ENCODE data around the gene ZNF407. TPM values are rescaled to one million over a fixed set of nuclear protein-coding genes. Genes with fewer than 3 reads are reported as not detected.

ZNF407 gene
- total and polyA plus RNA-seq, 8 donors, result 2.1 to 49.0 (median 14.6) TPM

DNA sequence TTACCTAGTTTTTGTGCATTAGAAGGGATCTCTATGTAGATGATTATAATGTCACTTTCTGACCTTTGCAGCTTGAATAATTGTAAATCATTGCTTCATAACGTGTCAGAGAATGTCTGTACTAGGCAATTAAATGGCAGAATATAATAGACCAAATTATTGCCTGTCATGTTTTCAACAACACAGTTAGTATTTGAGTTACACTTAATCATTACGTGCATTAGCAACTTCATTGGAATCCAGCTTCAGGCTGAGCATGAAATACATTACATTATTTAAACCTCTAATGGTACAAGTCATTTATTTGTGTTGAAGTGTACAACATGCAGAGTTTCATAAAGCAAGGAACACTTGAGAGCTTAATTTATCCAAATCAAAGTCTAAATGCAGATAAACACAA, 48.0 kb downstream of the ZNF407 start:
- no peaks in the 10 kb centered on the region for H3K9me3 ChIP-seq
- H3K36me3 ChIP-seq, result peaks cover 0 to 39% (median 7%) of the 10 kb centered on the region in 4 donors
- DNase-seq, result no peak
- H3K4me1 ChIP-seq, result peaks cover 0 to 3% (median 0%) of the 10 kb centered on the region in 4 donors
- no peak overlapping the region for H3K27ac ChIP-seq
- WGBS, 5 donors, result 84 to 88% (median 86%) methylated on average over 2 of the region's 2 CpGs
- TF ChIP-seq, protein P1, sequence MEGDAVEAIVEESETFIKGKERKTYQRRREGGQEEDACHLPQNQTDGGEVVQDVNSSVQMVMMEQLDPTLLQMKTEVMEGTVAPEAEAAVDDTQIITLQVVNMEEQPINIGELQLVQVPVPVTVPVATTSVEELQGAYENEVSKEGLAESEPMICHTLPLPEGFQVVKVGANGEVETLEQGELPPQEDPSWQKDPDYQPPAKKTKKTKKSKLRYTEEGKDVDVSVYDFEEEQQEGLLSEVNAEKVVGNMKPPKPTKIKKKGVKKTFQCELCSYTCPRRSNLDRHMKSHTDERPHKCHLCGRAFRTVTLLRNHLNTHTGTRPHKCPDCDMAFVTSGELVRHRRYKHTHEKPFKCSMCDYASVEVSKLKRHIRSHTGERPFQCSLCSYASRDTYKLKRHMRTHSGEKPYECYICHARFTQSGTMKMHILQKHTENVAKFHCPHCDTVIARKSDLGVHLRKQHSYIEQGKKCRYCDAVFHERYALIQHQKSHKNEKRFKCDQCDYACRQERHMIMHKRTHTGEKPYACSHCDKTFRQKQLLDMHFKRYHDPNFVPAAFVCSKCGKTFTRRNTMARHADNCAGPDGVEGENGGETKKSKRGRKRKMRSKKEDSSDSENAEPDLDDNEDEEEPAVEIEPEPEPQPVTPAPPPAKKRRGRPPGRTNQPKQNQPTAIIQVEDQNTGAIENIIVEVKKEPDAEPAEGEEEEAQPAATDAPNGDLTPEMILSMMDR (IDR thresholded peaks at IDR 0.05), result no peak
- TF ChIP-seq POLR2AphosphoS5 (IDR thresholded peaks at IDR 0.05) (no peak), EP300 (IDR thresholded peaks at IDR 0.05) (no peak), POLR2A (IDR thresholded peaks at IDR 0.05) (no peak)
- intact Hi-C loops (cut with DNase I; ENCODE audit: low total_unique reads), result no loop called here
- no peak overlapping the region for H3K4me3 ChIP-seq
- H3K27me3 ChIP-seq, result no peaks in the 10 kb centered on the region

DNA sequence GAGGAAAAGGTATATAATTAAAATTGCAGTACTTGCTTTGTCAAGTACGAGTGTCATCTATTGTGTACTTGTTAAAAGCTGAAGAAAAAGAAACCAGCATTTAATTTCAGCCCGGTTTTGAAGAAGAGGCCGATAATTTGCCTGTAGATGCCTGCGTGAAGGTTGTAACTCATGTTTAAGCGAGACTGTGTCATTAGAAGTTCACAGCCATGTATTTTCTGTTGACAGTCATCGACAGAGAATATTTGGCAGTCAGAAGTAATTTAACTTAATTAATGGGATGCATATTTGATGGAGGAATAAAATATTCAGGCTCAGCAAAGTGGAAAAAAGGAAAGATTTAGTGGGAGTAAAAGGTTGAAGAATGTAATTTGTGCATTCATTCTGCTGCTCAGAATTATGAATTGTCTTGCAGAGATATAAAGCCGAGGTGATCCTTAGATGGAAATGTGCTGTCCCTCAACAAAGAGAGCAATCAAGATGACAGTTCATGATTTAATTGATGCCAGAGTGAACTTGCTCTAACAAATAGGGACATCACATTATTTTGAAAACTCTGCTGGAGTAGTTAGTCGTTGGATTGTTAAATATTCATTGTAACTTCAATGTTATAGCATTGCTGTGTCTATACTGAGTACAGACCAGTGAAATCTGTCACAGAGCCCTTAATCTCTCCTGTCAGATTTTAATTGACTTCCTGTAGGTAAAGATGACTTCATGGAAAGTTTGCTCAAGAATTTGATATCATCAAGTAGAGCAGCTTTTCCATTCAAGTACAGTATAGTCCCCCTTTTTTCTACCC, 53.9 kb downstream of the ZNF407 start:
- Histone ChIP-seq H3K4me3 (no peak overlapping the region), H3K4me1 (peaks cover 0 to 3% (median 0%) of the 10 kb centered on the region in 4 donors), H3K36me3 (peaks cover 0 to 18% (median 5%) of the 10 kb centered on the region in 4 donors), H3K27me3 (no peaks in the 10 kb centered on the region), H3K9me3 (no peaks in the 10 kb centered on the region), H3K27ac (no peak overlapping the region)
- TF ChIP-seq POLR2A (IDR thresholded peaks at IDR 0.05) (no peak), EP300 (IDR thresholded peaks at IDR 0.05) (no peak), POLR2AphosphoS5 (IDR thresholded peaks at IDR 0.05) (no peak)
- TF ChIP-seq, protein P1 (IDR thresholded peaks at IDR 0.05), result no peak
- intact Hi-C loops (cut with DNase I; ENCODE audit: low total_unique reads), result loop anchor here (10.0 kb wide), 1 partner anchor 63 kb away; no protein-coding TSS in a partner anchor
- WGBS, 5 donors, result 79 to 85% (median 84%) methylated on average over 8 of the region's 8 CpGs
- no peak for DNase-seq

DNA sequence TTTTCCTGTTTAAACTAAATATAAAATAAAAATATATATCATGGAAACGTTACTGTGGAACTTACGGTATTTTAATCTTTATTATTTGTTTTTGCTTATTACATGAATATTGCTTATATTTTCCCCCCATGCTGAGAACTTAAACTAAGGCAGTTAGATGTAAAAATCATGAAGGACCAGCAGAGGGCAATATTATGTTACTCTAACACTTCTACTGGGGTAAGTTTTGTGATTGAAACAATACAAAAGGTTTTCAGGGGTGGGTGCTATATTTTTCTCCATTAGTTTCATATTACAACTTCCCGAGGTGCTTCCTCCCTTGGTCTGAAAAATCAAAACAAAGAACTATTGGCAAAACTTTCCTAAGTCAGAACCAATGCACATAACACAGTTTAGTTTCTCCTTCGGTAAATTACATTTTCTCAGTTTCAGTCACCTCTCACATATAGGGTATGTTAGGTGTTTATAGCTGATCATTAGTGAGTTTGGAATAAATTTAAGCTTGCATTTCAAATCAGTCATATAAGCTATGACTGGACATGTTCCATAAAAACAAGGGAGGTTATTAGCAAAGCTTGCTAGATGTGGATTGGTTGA, 54.8 kb downstream of the ZNF407 start:
- TF ChIP-seq, protein P1 (IDR thresholded peaks at IDR 0.05), result peak in 5 of 7 experiments; percentile 26 to 49 (median 36)
- no peak for TF ChIP-seq POLR2AphosphoS5 (IDR thresholded peaks at IDR 0.05)
- DNase-seq, result peak in 1 of 2 donors; percentile 65
- intact Hi-C loops (cut with DNase I; ENCODE audit: low total_unique reads), result loop anchor here (10.0 kb wide), 1 partner anchor 62 kb away; no protein-coding TSS in a partner anchor

DNA sequence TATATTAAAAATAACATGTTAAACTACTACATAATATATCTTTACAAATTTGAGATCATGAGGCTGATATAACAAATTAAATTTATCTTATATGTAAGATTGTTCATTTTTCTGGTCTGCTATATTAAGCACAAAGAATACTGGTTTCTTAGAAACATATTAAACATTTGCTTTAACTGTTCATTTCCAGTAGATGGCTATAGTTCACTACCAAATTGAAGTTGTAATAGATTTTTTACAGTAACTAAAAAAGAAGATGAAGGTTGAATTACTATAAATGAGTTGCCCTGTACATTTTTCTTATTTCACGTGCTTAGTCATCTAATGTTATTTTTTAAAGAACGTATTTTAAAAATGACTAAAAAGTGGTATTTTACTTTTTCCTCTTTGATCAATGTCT, 57.0 kb downstream of the ZNF407 start:
- DNase-seq, result peak in 1 of 2 donors; percentile 38
- intact Hi-C loops (cut with DNase I; ENCODE audit: low total_unique reads), result loop anchor here (10.0 kb wide), 1 partner anchor 60 kb away; no protein-coding TSS in a partner anchor
- Histone ChIP-seq H3K4me1 (peaks cover 0 to 4% (median 0%) of the 10 kb centered on the region in 4 donors), H3K36me3 (no peaks in the 10 kb centered on the region), H3K27me3 (no peaks in the 10 kb centered on the region), H3K9me3 (no peaks in the 10 kb centered on the region), H3K27ac (no peak overlapping the region), H3K4me3 (no peak overlapping the region)
- TF ChIP-seq POLR2AphosphoS5 (IDR thresholded peaks at IDR 0.05) (no peak), EP300 (IDR thresholded peaks at IDR 0.05) (no peak), POLR2A (IDR thresholded peaks at IDR 0.05) (no peak)
- TF ChIP-seq, protein P1 (IDR thresholded peaks at IDR 0.05), result no peak
- 59 to 82% (median 73%) methylated on average over 2 of the region's 2 CpGs for WGBS, 5 donors

More for the DNA sequence above, 54.8 kb downstream of the ZNF407 start:
- no peaks in the 10 kb centered on the region for H3K27me3 ChIP-seq
- no peak overlapping the region for H3K27ac ChIP-seq
- peaks cover 0 to 9% (median 4%) of the 10 kb centered on the region in 4 donors for H3K36me3 ChIP-seq
- 33 to 42% (median 38%) methylated on average over 4 of the region's 4 CpGs for WGBS, 5 donors
- H3K4me3 ChIP-seq, result no peak overlapping the region
- H3K9me3 ChIP-seq, result no peaks in the 10 kb centered on the region
- peaks cover 0 to 2% (median under 1%) of the 10 kb centered on the region in 4 donors for H3K4me1 ChIP-seq

Measured in stomach (tissue), 9 donors.